HepG2 (cell line): Measurements from ENCODE around the gene PBX1. TPM values are rescaled to one million over a fixed set of nuclear protein-coding genes. Genes with fewer than 3 reads are reported as not detected.

Experiments used
- ATAC-seq: fragments of 200-7000 bp; cut with Tn5 transposase; 3 replicates; pipeline ENCODE4 v1.9.1; 2020; ENCODE audit warnings: mild to moderate bottlenecking, moderate library complexity
- BruUV-seq: library from RNA; stranded (reverse); fragments of 400-500 nt; replicated peaks from 2 replicates; lab custom pipeline; 2021; lab: Mats Ljungman, UMichigan
- CTCF ChIA-PET: fragments of 300-600 bp; formaldehyde crosslinking; extraction: SDS; loops from one replicate; lab custom pipeline; 2021; ENCODE audit warnings: low total read pairs, inconsistent platforms, low intra/inter-chr PET ratio; lab: Yijun Ruan, JAX
- POLR2A ChIA-PET: fragments of 350-600 bp; sonication (Branson Sonifier 250); formaldehyde crosslinking; loops from one replicate; lab custom pipeline; 2020; ENCODE audit warnings: antibody characterized with exemption, inconsistent platforms; lab: Yijun Ruan, JAX
- DNase-seq: peaks from one replicate; pipeline ENCODE4 v3.0.0-alpha.2; 2015; ENCODE audit warnings: low spot score
- FAIRE-seq: peaks from 3 replicates; lab custom pipeline; 2011; peaks lifted over from hg19 to GRCh38; lab: Jason Lieb, UNC
- H2AFZ ChIP-seq: one replicate; pipeline ENCODE4 v1.6.1; 2011; ENCODE audit warnings: low read length, inconsistent platforms
- H3K27ac ChIP-seq: fragments of 300-600 bp; 3 replicates; pipeline ENCODE4 v1.8.0; 2011; ENCODE audit warnings: mixed run types, mild to moderate bottlenecking, mixed read lengths, low read length, inconsistent platforms; ENCODE audit not compliant: insufficient read depth; ENCODE audit errors: extremely low read length
- H3K27me3 ChIP-seq, 2 experiments: fragments of 200-600 bp in 1 of 2; 2 replicates in 1 of 2; 3 replicates in 1 of 2; pipeline versions ENCODE4 v1.6.0 to v1.8.0; 2011; ENCODE audit warnings: low read length in 2 of 2, mild to moderate bottlenecking in 2 of 2, moderate library complexity in 2 of 2, inconsistent platforms in 1 of 2; ENCODE audit not compliant: insufficient read depth in 2 of 2, control insufficient read depth in 1 of 2
- H3K36me3 ChIP-seq, 2 experiments: fragments of 200-600 bp in 1 of 2; replicated peaks in 1 of 2; 2 replicates in 1 of 2; 3 replicates in 1 of 2; pipeline versions ENCODE4 v1.5.1 to v1.8.0; 2011; ENCODE audit warnings: low read length in 2 of 2, inconsistent platforms in 1 of 2; ENCODE audit not compliant: insufficient read depth in 2 of 2, control insufficient read depth in 1 of 2
- H3K4me1 ChIP-seq: 2 replicates; pipeline ENCODE4 v1.5.1; 2012; ENCODE audit warnings: low read length, inconsistent platforms; ENCODE audit not compliant: insufficient read depth
- H3K4me2 ChIP-seq: 2 replicates; pipeline ENCODE4 v1.6.0; 2011; ENCODE audit warnings: low read depth, low read length, inconsistent platforms
- H3K4me3 ChIP-seq, 3 experiments: fragments of 200-600 bp in 1 of 3; sonication (generic), shearing (Covaris generic) in 1 of 3; replicated peaks in 1 of 3; 2 replicates each; pipeline ENCODE4 v1.5.1; 2011 to 2016; ENCODE audit warnings: low read length in 3 of 3, inconsistent platforms in 2 of 3, low read depth in 2 of 3, mild to moderate bottlenecking in 2 of 3, control low read depth in 1 of 3, mixed read lengths in 1 of 3; ENCODE audit not compliant: insufficient read depth in 1 of 3
- H3K79me2 ChIP-seq: one replicate; pipeline ENCODE4 v1.6.1; 2011; ENCODE audit warnings: low read length, inconsistent platforms; ENCODE audit not compliant: insufficient read depth
- H3K9ac ChIP-seq: 2 replicates; pipeline ENCODE4 v1.6.0; 2011; ENCODE audit warnings: mild to moderate bottlenecking, low read depth, low read length, inconsistent platforms; ENCODE audit not compliant: insufficient read depth
- H3K9me3 ChIP-seq: 2 replicates; pipeline ENCODE4 v1.5.1; 2012; ENCODE audit warnings: mild to moderate bottlenecking, low read length
- H4K20me1 ChIP-seq: 2 replicates; pipeline ENCODE4 v1.6.0; 2011; ENCODE audit warnings: inconsistent platforms, mild to moderate bottlenecking, low read length, moderate library complexity; ENCODE audit not compliant: insufficient read depth
- DMAP1 ChIP-seq: IDR thresholded peaks from 2 replicates; pipeline ENCODE4 v1.6.1; 2016
- SNAPC4 ChIP-seq: sonication (generic); formaldehyde crosslinking; IDR thresholded peaks from 2 replicates; pipeline ENCODE4 v1.4.0; 2020; ENCODE audit warnings: mild to moderate bottlenecking, missing genetic modification reagents
- ZNF143 ChIP-seq: sonication (generic); formaldehyde crosslinking; IDR thresholded peaks from 2 replicates; pipeline ENCODE4 v1.4.0; 2020; ENCODE audit warnings: missing genetic modification reagents
- ZNF44 ChIP-seq: sonication (generic); formaldehyde crosslinking; IDR thresholded peaks from 2 replicates; pipeline ENCODE4 v1.5.1; 2020; ENCODE audit warnings: mild to moderate bottlenecking, missing genetic modification reagents
- ZNF558 ChIP-seq: sonication (generic); formaldehyde crosslinking; IDR thresholded peaks from 2 replicates; pipeline ENCODE4 v1.9.0; 2022; ENCODE audit warnings: mild to moderate bottlenecking, missing genetic modification reagents, borderline replicate concordance
- ZNF644 ChIP-seq: IDR thresholded peaks from 2 replicates; pipeline ENCODE4 v1.6.1; 2016; ENCODE audit warnings: low read depth
- ZNF720 ChIP-seq: sonication (generic); formaldehyde crosslinking; IDR thresholded peaks from 2 replicates; pipeline ENCODE4 v1.4.0; 2020; ENCODE audit warnings: missing genetic modification reagents
- WGBS: methylation state at CpG from one replicate; pipeline ENCODE4 v1.1.6; 2017; ENCODE audit warnings: low lambda C conversion rate; 5-methylcytosine and 5-hydroxymethylcytosine counted together
- in situ Hi-C: cut with HindIII; loops from 2 replicates; pipeline ENCODE4 v1.10.0; 2017; ENCODE audit warnings: low pct_unique_long_range_greater_than_20kb; ENCODE audit not compliant: extremely low pct_ligation_motif_present
- intact Hi-C: fragments of 100-400 bp; cut with micrococcal nuclease; formaldehyde crosslinking; loops from one replicate; pipeline ENCODE4 v1.10.0; 2022; ENCODE audit not compliant: unreplicated experiment
- polyA plus RNA-seq, 8 experiments: library from polyadenylated mRNA; depleted of rRNA in 3 of 8; stranded (reverse) in 7 of 8; unstranded in 1 of 8; fragments of >200 nt; fragmentation: Illumina TruSeq in 4 of 8; extraction: Trizol in 4 of 8; gene quantifications; 2 replicates each; pipeline versions ENCODE4 v1.2.1 to v1.2.3, GENCODE V29; 2011 to 2016; ENCODE audit warnings: low read depth in 4 of 8, missing spikeins in 1 of 8, mixed read lengths in 1 of 8; ENCODE audit not compliant: insufficient read depth in 1 of 8
- total RNA-seq, 5 experiments: library from RNA; depleted of rRNA; stranded (reverse); fragments of >200 nt; fragmentation: Illumina TruSeq; extraction: Trizol; gene quantifications; 2 replicates each; pipeline ENCODE4 v1.2.3, GENCODE V29; 2016; ENCODE audit warnings: low read depth in 1 of 5

Gene PBX1
- total and polyA plus RNA-seq, 2 of the 13 experiments (the other 11 are each of a cell fraction or from before 2014, with no cell fraction given): 0.24 TPM; not detected in 1

GRCh38 chr1:164660412-164660772 lies 101.4 kb downstream of the PBX1 start:
- WGBS: 0% methylated on average over 2 of the region's 2 CpGs
- ChIA-PET POLR2A (no interaction called here), CTCF (no interaction called here)
- no peak overlapping the region for H2AFZ ChIP-seq
- no peak overlapping the region for H3K9ac ChIP-seq
- 0 out of 2 replicates have a peak, but pooled peaks cover 3% of the 10 kb centered on the region for H4K20me1 ChIP-seq
- in situ Hi-C loops (no loop called here), intact Hi-C loops (no loop called here)
- DNase-seq: no peak
- ATAC-seq: no peak
- no peak for FAIRE-seq
- no peaks in the 10 kb centered on the region for H3K36me3 ChIP-seq
- BruUV-seq: no TSS peak
- no peak overlapping the region for H3K27ac ChIP-seq
- H3K4me2 ChIP-seq: no peak overlapping the region
- no peaks in the 10 kb centered on the region for H3K9me3 ChIP-seq
- no peaks in the 10 kb centered on the region for H3K79me2 ChIP-seq
- TF ChIP-seq SNAPC4 (CRISPR knock-in tag): no peak
- no peak for TF ChIP-seq ZNF558 (CRISPR knock-in tag)
- TF ChIP-seq DMAP1: no peak
- TF ChIP-seq ZNF44 (CRISPR knock-in tag): no peak
- no peak for TF ChIP-seq ZNF644 (CRISPR knock-in tag)
- no peak for TF ChIP-seq ZNF143 (CRISPR knock-in tag)
- no peak for TF ChIP-seq ZNF720
- H3K27me3 ChIP-seq: no peaks in the 10 kb centered on the region
- no peak overlapping the region for H3K4me3 ChIP-seq
- no peaks in the 10 kb centered on the region for H3K4me1 ChIP-seq
